ENCODE measurements around the gene ACAT2. TPM values are rescaled to one million over a fixed set of nuclear protein-coding genes. Genes with fewer than 3 reads are reported as not detected.

Gene ACAT2
- total and polyA plus RNA-seq, 3 donors from 2014 or later = 15.8 to 45.9 (median 17.1) TPM

- DNase-seq = no peak
- Histone ChIP-seq H3K27ac (no peak overlapping the region), H3K9me3 (no peaks in the 10 kb centered on the region), H3K27me3 (no peaks in the 10 kb centered on the region), H3K4me3 (no peak overlapping the region), H3K36me3 (ENCODE audit: low read depth, missing control alignments) (no peaks in the 10 kb centered on the region), H3K4me1 (no peaks in the 10 kb centered on the region)
- TF ChIP-seq, protein P1, sequence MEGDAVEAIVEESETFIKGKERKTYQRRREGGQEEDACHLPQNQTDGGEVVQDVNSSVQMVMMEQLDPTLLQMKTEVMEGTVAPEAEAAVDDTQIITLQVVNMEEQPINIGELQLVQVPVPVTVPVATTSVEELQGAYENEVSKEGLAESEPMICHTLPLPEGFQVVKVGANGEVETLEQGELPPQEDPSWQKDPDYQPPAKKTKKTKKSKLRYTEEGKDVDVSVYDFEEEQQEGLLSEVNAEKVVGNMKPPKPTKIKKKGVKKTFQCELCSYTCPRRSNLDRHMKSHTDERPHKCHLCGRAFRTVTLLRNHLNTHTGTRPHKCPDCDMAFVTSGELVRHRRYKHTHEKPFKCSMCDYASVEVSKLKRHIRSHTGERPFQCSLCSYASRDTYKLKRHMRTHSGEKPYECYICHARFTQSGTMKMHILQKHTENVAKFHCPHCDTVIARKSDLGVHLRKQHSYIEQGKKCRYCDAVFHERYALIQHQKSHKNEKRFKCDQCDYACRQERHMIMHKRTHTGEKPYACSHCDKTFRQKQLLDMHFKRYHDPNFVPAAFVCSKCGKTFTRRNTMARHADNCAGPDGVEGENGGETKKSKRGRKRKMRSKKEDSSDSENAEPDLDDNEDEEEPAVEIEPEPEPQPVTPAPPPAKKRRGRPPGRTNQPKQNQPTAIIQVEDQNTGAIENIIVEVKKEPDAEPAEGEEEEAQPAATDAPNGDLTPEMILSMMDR (IDR thresholded peaks at IDR 0.05) = no peak
- TF ChIP-seq POLR2A (IDR thresholded peaks at IDR 0.05) = no peak
- intact Hi-C loops (cut with DNase I; ENCODE audit: low total_unique reads) = no loop called here
- 92 to 94% methylated on average over 6 of the region's 6 CpGs for WGBS, 2 donors
Observed at GRCh38 chr6:159805440-159806020, 43.7 kb downstream of the ACAT2 start.

DNA sequence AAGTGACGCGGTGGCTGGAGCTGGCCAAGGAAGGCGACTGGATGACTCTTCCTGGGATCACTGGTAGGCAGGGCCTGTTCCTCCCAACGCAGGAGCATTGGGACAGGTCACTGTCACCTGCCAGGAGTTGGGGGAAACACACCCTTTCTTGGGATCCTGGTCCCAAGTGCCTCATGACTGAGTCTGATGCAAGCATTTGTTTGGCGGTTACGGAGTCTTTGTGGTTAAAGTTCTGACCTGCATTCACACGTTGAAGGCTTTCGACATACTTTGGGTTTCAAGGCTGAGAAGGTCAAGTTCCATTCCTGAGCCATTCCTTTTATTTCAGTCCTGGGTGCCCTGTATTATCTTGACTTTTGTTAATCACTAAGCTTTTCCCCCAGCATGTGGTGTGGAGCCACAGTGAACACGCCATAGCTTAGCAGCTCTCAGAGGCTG, 44.2 kb downstream of the ACAT2 start:
- H3K4me3 ChIP-seq = no peak overlapping the region
- no peaks in the 10 kb centered on the region for H3K9me3 ChIP-seq
- TF ChIP-seq, protein P1 (IDR thresholded peaks at IDR 0.05) = no peak
- TF ChIP-seq POLR2A (IDR thresholded peaks at IDR 0.05) = no peak
- H3K4me1 ChIP-seq = no peaks in the 10 kb centered on the region
- intact Hi-C loops (cut with DNase I; ENCODE audit: low total_unique reads) = no loop called here
- H3K27ac ChIP-seq = no peak overlapping the region
- H3K36me3 ChIP-seq (ENCODE audit: low read depth, missing control alignments) = no peaks in the 10 kb centered on the region
- WGBS, 2 donors = 91 to 93% methylated on average over 9 of the region's 9 CpGs
- DNase-seq = no peak
- H3K27me3 ChIP-seq = no peaks in the 10 kb centered on the region

GRCh38 chr6:159807150-159807858, 45.5 kb downstream of the ACAT2 start:
- TF ChIP-seq, protein P1 (IDR thresholded peaks at IDR 0.05) = no peak
- TF ChIP-seq POLR2A (IDR thresholded peaks at IDR 0.05) = no peak
- no peaks in the 10 kb centered on the region for H3K27me3 ChIP-seq
- WGBS, 2 donors = 82 to 86% methylated on average over 5 of the region's 5 CpGs
- DNase-seq = no peak
- H3K36me3 ChIP-seq (ENCODE audit: low read depth, missing control alignments) = no peaks in the 10 kb centered on the region
- H3K9me3 ChIP-seq = no peaks in the 10 kb centered on the region
- intact Hi-C loops (cut with DNase I; ENCODE audit: low total_unique reads) = no loop called here
- no peaks in the 10 kb centered on the region for H3K4me1 ChIP-seq
- H3K27ac ChIP-seq = no peak overlapping the region
- no peak overlapping the region for H3K4me3 ChIP-seq

DNA sequence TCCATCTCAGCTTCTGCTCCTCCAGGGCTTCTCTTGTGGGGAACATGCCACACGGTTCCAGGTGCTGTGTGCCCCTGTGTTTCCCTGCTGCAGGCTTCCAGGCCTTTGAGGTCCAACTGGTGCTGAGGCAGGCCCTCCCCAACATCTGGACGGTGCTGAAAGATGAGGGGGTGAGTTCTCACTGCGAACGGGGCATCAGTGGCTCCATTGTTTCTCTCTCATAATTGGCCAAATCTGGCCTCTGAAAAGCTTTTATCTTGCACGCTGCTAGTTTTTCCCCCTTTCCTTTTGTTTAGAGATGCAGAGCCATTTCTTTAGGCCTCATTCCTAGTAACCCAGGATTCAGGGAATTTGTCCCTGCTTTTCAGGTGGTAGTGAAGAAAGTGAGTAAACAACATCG, 46.8 kb downstream of the ACAT2 start:
- Histone ChIP-seq H3K9me3 (no peaks in the 10 kb centered on the region), H3K27ac (no peak overlapping the region), H3K4me3 (no peak overlapping the region), H3K27me3 (no peaks in the 10 kb centered on the region), H3K4me1 (no peaks in the 10 kb centered on the region), H3K36me3 (ENCODE audit: low read depth, missing control alignments) (no peaks in the 10 kb centered on the region)
- 88 to 93% methylated on average over 6 of the region's 6 CpGs for WGBS, 2 donors
- TF ChIP-seq POLR2A (IDR thresholded peaks at IDR 0.05) = no peak
- TF ChIP-seq, protein P1 (IDR thresholded peaks at IDR 0.05) = no peak
- no peak for DNase-seq
- intact Hi-C loops (cut with DNase I; ENCODE audit: low total_unique reads) = no loop called here

Data from testis (tissue), 3 donors.